GM12892 (cell line): Measurements from ENCODE around the gene CEP44.

Experiments
- POLR2A ChIP-seq: IDR thresholded peaks from 2 replicates; pipeline ENCODE4 v1.6.1; 2011; ENCODE audit warnings: low read depth, low read length, control low read depth
- POLR2AphosphoS5 ChIP-seq: IDR thresholded peaks from 2 replicates; pipeline ENCODE4 v1.6.1; 2011; ENCODE audit warnings: low read depth, low read length, control low read depth
- TAF1 ChIP-seq: IDR thresholded peaks from 2 replicates; pipeline ENCODE4 v1.6.1; 2011; ENCODE audit warnings: low read depth, mild to moderate bottlenecking, control low read depth, low read length, borderline replicate concordance

DNA sequence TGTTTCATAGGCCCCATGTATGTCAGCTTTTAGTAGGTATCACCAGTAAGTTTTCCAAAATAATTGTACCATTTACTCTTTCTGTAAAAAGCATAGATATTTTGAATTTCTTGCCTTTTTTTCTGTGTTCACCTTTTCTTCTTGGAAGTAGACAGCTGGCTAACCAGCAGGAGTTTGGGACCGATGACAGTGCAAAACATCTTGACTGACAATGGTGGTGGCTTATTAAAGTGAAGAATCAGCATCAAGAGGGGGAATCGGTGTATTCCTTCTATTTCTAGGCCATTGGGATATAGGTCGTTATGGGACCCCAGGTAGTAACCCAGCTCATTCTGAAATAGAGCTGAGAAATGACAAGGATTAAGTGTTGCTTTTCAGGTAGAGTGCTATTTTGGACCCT, 3.2 kb downstream of the CEP44 start:
- TF ChIP-seq POLR2A: no peak
- TF ChIP-seq POLR2AphosphoS5: no peak
- no peak for TF ChIP-seq TAF1
